Natural killer cell (primary cell): ENCODE results near the gene NR2F1-AS1. TPM values are rescaled to one million over a fixed set of nuclear protein-coding genes. Genes with fewer than 3 reads are reported as not detected.
"Not testable (repeated sequence)": the region's sequence is repeated elsewhere in the genome, so short reads cannot be mapped to it uniquely, and the experiment has no call there.

Source experiments
- ATAC-seq, 3 donors: fragments of 150-1000 bp in 2 of 3; fragments of 200-7000 bp in 1 of 3; cut with Tn5 transposase; 1 replicate in 1 of 3; 2 replicates in 2 of 3; pipeline ENCODE4 v1.10.0; 2021; ENCODE audit warnings: mild to moderate bottlenecking in 2 of 3, moderate library complexity in 2 of 3
- DNase-seq, 2 donors: peaks; one replicate each; pipeline versions ENCODE4 v3.0.0 to v3.0.0-alpha.2; 2013 to 2021; ENCODE audit warnings: mixed read lengths in 1 of 2
- H3K27ac ChIP-seq: one replicate; pipeline ENCODE4 v1.5.1; 2013; ENCODE audit warnings: mild to moderate bottlenecking, low read length
- H3K27me3 ChIP-seq: one replicate; pipeline ENCODE4 v1.6.1; 2013; ENCODE audit warnings: low read length; ENCODE audit not compliant: control insufficient read depth, insufficient read depth
- H3K36me3 ChIP-seq: one replicate; pipeline ENCODE4 v1.6.1; 2013; ENCODE audit warnings: low read length; ENCODE audit not compliant: control insufficient read depth, insufficient read depth
- H3K4me1 ChIP-seq: one replicate; pipeline ENCODE4 v1.6.1; 2013; ENCODE audit warnings: low read length; ENCODE audit not compliant: control insufficient read depth, insufficient read depth
- H3K4me3 ChIP-seq: one replicate; pipeline ENCODE4 v1.5.1; 2013; ENCODE audit warnings: low read length
- H3K9me3 ChIP-seq: one replicate; pipeline ENCODE4 v1.6.1; 2013; ENCODE audit warnings: low read length; ENCODE audit not compliant: control insufficient read depth, insufficient read depth
- H3K27ac Mint-ChIP-seq, 2 donors: one replicate each; pipeline ENCODE4 v1.8.0; 2022; ENCODE audit warnings: mild to moderate bottlenecking in 2 of 2, mixed read lengths in 2 of 2, moderate library complexity in 1 of 2
- H3K27me3 Mint-ChIP-seq, 2 donors: one replicate each; pipeline ENCODE4 v1.8.0; 2022; ENCODE audit warnings: low read depth in 2 of 2, mixed read lengths in 2 of 2
- H3K36me3 Mint-ChIP-seq: one replicate; pipeline ENCODE4 v1.8.0; 2022; ENCODE audit warnings: mixed read lengths
- H3K4me1 Mint-ChIP-seq, 2 donors: one replicate each; pipeline ENCODE4 v1.8.0; 2022; ENCODE audit warnings: mixed read lengths in 2 of 2
- H3K4me3 Mint-ChIP-seq: one replicate; pipeline ENCODE4 v1.8.0; 2022; ENCODE audit warnings: mild to moderate bottlenecking, moderate library complexity, mixed read lengths
- H3K9me3 Mint-ChIP-seq, 2 donors: one replicate each; pipeline ENCODE4 v1.8.0; 2022; ENCODE audit warnings: mixed read lengths in 2 of 2
- CTCF ChIP-seq: fragments of 200-600 bp; IDR thresholded peaks from one replicate; pipeline ENCODE4 v1.8.0; 2022; ENCODE audit warnings: antibody characterized with exemption
- WGBS: methylation state at CpG from one replicate; pipeline ENCODE4 v1.1.7; 2013; ENCODE audit warnings: missing lambda C conversion rate; ENCODE audit not compliant: insufficient coverage; 5-methylcytosine and 5-hydroxymethylcytosine counted together
- intact Hi-C: fragments of 100-400 bp; cut with micrococcal nuclease; formaldehyde crosslinking; loops from one replicate; pipeline ENCODE4 v1.14.2; 2022
- total RNA-seq, 4 donors: library from RNA; stranded (reverse); fragments of 120-200 nt in 1 of 4; gene quantifications; one replicate each; pipeline versions ENCODE4 v1.2.3 to v1.2.4, GENCODE V29; 2013 to 2022

The NR2F1-AS1 gene
- total RNA-seq, 3 donors from 2014 or later (not counting 1 experiment from before 2014, with no cell fraction given) = not detected

- intact Hi-C loops = no loop called here
- Histone ChIP-seq H3K4me3 (no peak overlapping the region), H3K27ac (no peak overlapping the region), H3K4me1 (no peaks in the 10 kb centered on the region), H3K9me3 (no peaks in the 10 kb centered on the region), H3K27me3 (peaks cover 4% of the 10 kb centered on the region), H3K36me3 (no peaks in the 10 kb centered on the region)
- no peak overlapping the region for H3K4me3 Mint-ChIP-seq
- TF ChIP-seq CTCF = no peak
- no peak overlapping the region for H3K27ac Mint-ChIP-seq
- H3K36me3 Mint-ChIP-seq = no peaks in the 10 kb centered on the region
- H3K9me3 Mint-ChIP-seq = peaks cover 0 to 3% of the 10 kb centered on the region in 2 donors
- DNase-seq (no peak), ATAC-seq (no peak)
- WGBS = 100% methylated on average over 2 of the region's 4 CpGs
- no peaks in the 10 kb centered on the region for H3K4me1 Mint-ChIP-seq
- peaks cover 7 to 15% of the 10 kb centered on the region in 2 donors for H3K27me3 Mint-ChIP-seq
Measured at GRCh38 chr5:93545872-93546271, 35.1 kb downstream of the NR2F1-AS1 start.

- Histone ChIP-seq H3K27me3 (no peaks in the 10 kb centered on the region), H3K9me3 (no peaks in the 10 kb centered on the region), H3K4me3 (no peak overlapping the region), H3K27ac (no peak overlapping the region), H3K4me1 (no peaks in the 10 kb centered on the region), H3K36me3 (no peaks in the 10 kb centered on the region)
- ATAC-seq (no peak), DNase-seq (no peak)
- H3K4me3 Mint-ChIP-seq = no peak overlapping the region
- no peak for TF ChIP-seq CTCF
- H3K9me3 Mint-ChIP-seq = peaks cover 4 to 5% of the 10 kb centered on the region in 2 donors
- H3K27ac Mint-ChIP-seq = no peak overlapping the region
- WGBS = 61% methylated on average over 4 of the region's 4 CpGs
- H3K36me3 Mint-ChIP-seq = no peaks in the 10 kb centered on the region
- H3K4me1 Mint-ChIP-seq = no peaks in the 10 kb centered on the region
- peaks cover 0 to 4% of the 10 kb centered on the region in 2 donors for H3K27me3 Mint-ChIP-seq
- intact Hi-C loops = no loop called here
Measured at GRCh38 chr5:93532370-93532769, 48.6 kb downstream of the NR2F1-AS1 start.

- H3K27ac ChIP-seq, H3K9me3 Mint-ChIP-seq, H3K27ac Mint-ChIP-seq, H3K36me3 ChIP-seq, H3K27me3 Mint-ChIP-seq, H3K4me1 ChIP-seq, intact Hi-C loops, DNase-seq, ATAC-seq, H3K4me3 ChIP-seq, H3K9me3 ChIP-seq, H3K4me3 Mint-ChIP-seq, H3K4me1 Mint-ChIP-seq, H3K36me3 Mint-ChIP-seq, H3K27me3 ChIP-seq: not testable (repeated sequence)
- WGBS = 69% methylated on average over 2 of the region's 3 CpGs
Measured at GRCh38 chr5:93521815-93522214, 59.2 kb downstream of the NR2F1-AS1 start.

- Mint-ChIP-seq H3K4me3 (no peak overlapping the region), H3K27me3 (no peaks in the 10 kb centered on the region), H3K9me3 (no peaks in the 10 kb centered on the region), H3K27ac (no peak overlapping the region), H3K36me3 (no peaks in the 10 kb centered on the region), H3K4me1 (no peaks in the 10 kb centered on the region)
- peaks cover 8% of the 10 kb centered on the region for H3K9me3 ChIP-seq
- no peaks in the 10 kb centered on the region for H3K36me3 ChIP-seq
- TF ChIP-seq CTCF = no peak
- H3K4me3 ChIP-seq = no peak overlapping the region
- H3K4me1 ChIP-seq = no peaks in the 10 kb centered on the region
- H3K27me3 ChIP-seq = no peaks in the 10 kb centered on the region
- DNase-seq (no peak), ATAC-seq (no peak)
- H3K27ac ChIP-seq = no peak overlapping the region
- intact Hi-C loops = no loop called here
Measured at GRCh38 chr5:93519740-93520139, 61.3 kb downstream of the NR2F1-AS1 start.
